Ishikawa (cell line): Measurements from ENCODE around the gene RAB37.

Source experiments
- CEBPB ChIP-seq: IDR thresholded peaks from 2 replicates; pipeline ENCODE4 v1.6.1; 2012
- CREB1 ChIP-seq: IDR thresholded peaks from 2 replicates; pipeline ENCODE4 v1.6.1; 2012; ENCODE audit warnings: low read depth
- EGR1 ChIP-seq: IDR thresholded peaks from 2 replicates; pipeline ENCODE4 v1.6.1; 2012
- EP300 ChIP-seq: IDR thresholded peaks from 2 replicates; pipeline ENCODE4 v1.6.1; 2012; ENCODE audit warnings: borderline replicate concordance
- FOXM1 ChIP-seq: IDR thresholded peaks from 2 replicates; pipeline ENCODE4 v1.6.1; 2012; ENCODE audit warnings: low read depth, borderline replicate concordance
- NFIC ChIP-seq: IDR thresholded peaks from 2 replicates; pipeline ENCODE4 v1.6.1; 2012
- RAD21 ChIP-seq: IDR thresholded peaks from 2 replicates; pipeline ENCODE4 v1.6.1; 2012; ENCODE audit warnings: low read depth
- TAF1 ChIP-seq: IDR thresholded peaks from 2 replicates; pipeline ENCODE4 v1.6.1; 2012; ENCODE audit warnings: low read depth, mild to moderate bottlenecking
- TCF12 ChIP-seq: IDR thresholded peaks from 2 replicates; pipeline ENCODE4 v1.6.1; 2012; ENCODE audit warnings: low read depth
- TEAD4 ChIP-seq: IDR thresholded peaks from 2 replicates; pipeline ENCODE4 v1.6.1; 2012
- YY1 ChIP-seq: IDR thresholded peaks from 2 replicates; pipeline ENCODE4 v1.6.1; 2012; ENCODE audit warnings: low read depth
- ZBTB7A ChIP-seq: IDR thresholded peaks from 2 replicates; pipeline ENCODE4 v1.6.1; 2012; ENCODE audit warnings: low read depth
- TF ChIP-seq, protein P1 (sequence below): IDR thresholded peaks from 2 replicates; pipeline ENCODE4 v1.6.1; 2012
- TF ChIP-seq, protein P2 (sequence below): IDR thresholded peaks from 2 replicates; pipeline ENCODE4 v1.6.1; 2012
- TF ChIP-seq, protein P3 (sequence below): IDR thresholded peaks from 2 replicates; pipeline ENCODE4 v1.6.1; 2012; ENCODE audit warnings: low read depth, mild to moderate bottlenecking

RAB37 gene

DNA sequence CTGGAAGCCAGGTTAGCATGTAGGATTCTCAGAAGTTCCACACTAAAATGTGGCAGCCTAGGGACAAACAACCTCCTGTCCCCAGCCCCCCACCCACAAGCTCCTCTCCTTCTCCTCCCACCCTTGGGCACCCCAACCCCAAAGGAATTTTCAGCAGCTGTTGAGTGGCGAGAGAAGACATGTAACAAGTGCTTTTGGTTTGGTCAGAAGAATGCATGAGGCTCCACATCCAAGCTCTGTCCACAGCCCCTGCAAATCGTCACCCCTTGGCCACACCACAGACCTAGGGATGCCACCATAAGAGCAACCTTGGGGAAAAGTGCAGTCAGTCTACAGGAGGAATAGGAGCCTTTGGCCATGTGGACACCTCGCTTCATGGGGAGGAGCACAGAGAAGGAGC, 11.9 kb upstream of the RAB37 start:
- TF ChIP-seq, protein P1, sequence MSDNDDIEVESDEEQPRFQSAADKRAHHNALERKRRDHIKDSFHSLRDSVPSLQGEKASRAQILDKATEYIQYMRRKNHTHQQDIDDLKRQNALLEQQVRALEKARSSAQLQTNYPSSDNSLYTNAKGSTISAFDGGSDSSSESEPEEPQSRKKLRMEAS = no peak
- no peak for TF ChIP-seq TAF1
- TF ChIP-seq, protein P2, sequence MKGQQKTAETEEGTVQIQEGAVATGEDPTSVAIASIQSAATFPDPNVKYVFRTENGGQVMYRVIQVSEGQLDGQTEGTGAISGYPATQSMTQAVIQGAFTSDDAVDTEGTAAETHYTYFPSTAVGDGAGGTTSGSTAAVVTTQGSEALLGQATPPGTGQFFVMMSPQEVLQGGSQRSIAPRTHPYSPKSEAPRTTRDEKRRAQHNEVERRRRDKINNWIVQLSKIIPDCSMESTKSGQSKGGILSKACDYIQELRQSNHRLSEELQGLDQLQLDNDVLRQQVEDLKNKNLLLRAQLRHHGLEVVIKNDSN = no peak
- no peak for TF ChIP-seq CEBPB
- TF ChIP-seq CREB1 = no peak
- no peak for TF ChIP-seq FOXM1
- TF ChIP-seq, protein P3, sequence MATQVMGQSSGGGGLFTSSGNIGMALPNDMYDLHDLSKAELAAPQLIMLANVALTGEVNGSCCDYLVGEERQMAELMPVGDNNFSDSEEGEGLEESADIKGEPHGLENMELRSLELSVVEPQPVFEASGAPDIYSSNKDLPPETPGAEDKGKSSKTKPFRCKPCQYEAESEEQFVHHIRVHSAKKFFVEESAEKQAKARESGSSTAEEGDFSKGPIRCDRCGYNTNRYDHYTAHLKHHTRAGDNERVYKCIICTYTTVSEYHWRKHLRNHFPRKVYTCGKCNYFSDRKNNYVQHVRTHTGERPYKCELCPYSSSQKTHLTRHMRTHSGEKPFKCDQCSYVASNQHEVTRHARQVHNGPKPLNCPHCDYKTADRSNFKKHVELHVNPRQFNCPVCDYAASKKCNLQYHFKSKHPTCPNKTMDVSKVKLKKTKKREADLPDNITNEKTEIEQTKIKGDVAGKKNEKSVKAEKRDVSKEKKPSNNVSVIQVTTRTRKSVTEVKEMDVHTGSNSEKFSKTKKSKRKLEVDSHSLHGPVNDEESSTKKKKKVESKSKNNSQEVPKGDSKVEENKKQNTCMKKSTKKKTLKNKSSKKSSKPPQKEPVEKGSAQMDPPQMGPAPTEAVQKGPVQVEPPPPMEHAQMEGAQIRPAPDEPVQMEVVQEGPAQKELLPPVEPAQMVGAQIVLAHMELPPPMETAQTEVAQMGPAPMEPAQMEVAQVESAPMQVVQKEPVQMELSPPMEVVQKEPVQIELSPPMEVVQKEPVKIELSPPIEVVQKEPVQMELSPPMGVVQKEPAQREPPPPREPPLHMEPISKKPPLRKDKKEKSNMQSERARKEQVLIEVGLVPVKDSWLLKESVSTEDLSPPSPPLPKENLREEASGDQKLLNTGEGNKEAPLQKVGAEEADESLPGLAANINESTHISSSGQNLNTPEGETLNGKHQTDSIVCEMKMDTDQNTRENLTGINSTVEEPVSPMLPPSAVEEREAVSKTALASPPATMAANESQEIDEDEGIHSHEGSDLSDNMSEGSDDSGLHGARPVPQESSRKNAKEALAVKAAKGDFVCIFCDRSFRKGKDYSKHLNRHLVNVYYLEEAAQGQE = no peak
- no peak for TF ChIP-seq EGR1
- no peak for TF ChIP-seq ZBTB7A
- no peak for TF ChIP-seq TEAD4
- TF ChIP-seq EP300 = no peak
- no peak for TF ChIP-seq RAD21
- TF ChIP-seq NFIC = no peak

DNA sequence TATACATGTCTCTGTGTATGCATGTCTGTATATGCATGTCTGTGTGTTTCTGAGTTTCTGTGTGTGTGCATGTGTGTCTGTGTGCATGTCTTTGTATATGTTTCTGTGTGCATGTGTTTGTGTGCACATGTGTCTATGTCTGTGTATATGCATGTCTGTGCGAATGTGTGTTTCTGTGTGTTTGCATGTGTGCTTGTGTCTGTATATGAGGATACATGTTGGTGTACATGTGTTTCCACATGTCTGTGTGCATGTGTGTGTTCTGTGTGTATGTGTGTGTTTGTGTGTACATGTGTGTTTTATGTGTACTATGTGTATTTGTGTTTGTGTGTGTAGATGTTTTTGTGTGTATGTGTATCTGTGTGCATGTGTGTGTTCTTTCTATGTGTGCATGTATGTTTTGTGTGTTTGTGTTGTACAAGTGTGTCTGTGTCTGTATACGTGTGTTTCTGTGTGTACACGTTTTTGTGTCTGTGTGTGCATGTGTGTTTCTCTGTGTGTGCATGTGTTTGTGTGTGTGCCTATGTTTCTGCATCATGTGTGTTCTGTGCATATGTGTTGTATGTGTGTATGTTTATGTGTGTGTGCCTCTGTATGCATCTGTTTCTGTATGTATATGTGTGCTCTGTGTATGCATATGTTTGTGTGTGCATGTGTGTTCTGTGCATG, 8.9 kb upstream of the RAB37 start:
- TF ChIP-seq ZBTB7A (no peak), CEBPB (no peak)
- TF ChIP-seq, protein P1 = no peak

DNA sequence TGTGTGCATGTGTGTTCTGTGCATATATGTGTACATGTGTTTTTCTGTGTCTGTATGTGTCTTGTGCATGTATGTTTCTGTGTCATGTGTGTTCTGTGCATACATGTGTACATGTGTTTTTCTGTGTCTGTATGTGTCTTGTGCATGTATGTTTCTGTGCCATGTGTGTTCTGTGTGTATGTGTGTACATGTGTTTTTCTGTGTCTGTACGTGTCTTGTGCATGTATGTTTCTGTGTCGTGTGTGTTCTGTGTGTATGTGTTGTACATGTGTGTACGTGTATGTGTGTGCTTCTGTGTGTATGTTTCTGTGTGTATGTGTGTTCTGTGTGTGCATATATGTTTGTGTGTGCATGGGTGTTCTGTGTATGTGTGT, 8.4 kb upstream of the RAB37 start:
- no peak for TF ChIP-seq CEBPB
- no peak for TF ChIP-seq YY1
- no peak for TF ChIP-seq TEAD4
- no peak for TF ChIP-seq FOXM1
- no peak for TF ChIP-seq TAF1
- TF ChIP-seq, protein P2 = no peak
- TF ChIP-seq ZBTB7A = no peak
- no peak for TF ChIP-seq RAD21
- no peak for TF ChIP-seq TCF12
- TF ChIP-seq, protein P1 = no peak
- TF ChIP-seq CREB1 = no peak
- TF ChIP-seq EGR1 = no peak
- TF ChIP-seq, protein P3 = no peak
- no peak for TF ChIP-seq NFIC

DNA sequence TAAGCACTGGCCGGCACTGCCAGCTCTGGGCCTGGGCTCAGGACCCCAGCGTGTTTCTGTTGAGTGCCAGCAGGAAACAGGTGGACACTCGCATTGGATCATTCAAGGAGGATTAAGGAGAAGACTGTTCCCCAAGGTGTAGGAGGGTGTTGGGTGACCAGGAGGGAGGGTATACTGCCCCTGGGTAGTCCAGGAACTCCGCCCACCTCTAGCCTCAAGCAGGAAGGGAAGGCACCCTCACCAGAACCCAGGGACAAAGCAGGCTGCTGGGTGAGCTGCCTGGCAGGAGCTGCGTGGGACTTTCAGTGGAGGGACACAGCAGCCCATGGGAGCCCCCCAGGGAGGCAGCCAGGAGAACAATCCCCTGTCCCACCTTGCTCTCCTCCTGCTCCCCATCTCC, 7.7 kb upstream of the RAB37 start:
- TF ChIP-seq, protein P3 = no peak
- TF ChIP-seq, protein P1 = no peak
- TF ChIP-seq TCF12 = no peak
- TF ChIP-seq TAF1 = no peak
- TF ChIP-seq TEAD4 = no peak
- no peak for TF ChIP-seq CEBPB
- TF ChIP-seq, protein P2 = no peak
- TF ChIP-seq EGR1 = no peak
